ENCODE results near the gene APC2. TPM values are rescaled to one million over a fixed set of nuclear protein-coding genes. Genes with fewer than 3 reads are reported as not detected.

APC2 gene
- total and polyA plus RNA-seq, 8 donors, result 0.10 to 3.5 (median 0.58) TPM; not detected in 1

GRCh38 chr19:1478934-1479707 lies 29.2 kb downstream of the APC2 start, which contains the start of gene C19orf25:
Gene C19orf25, minus strand, starts transcription at chr19:1479215. Its CDS starts 312 bp downstream, at chr19:1478903.
- TF ChIP-seq POLR2A (IDR thresholded peaks at IDR 0.05) (no peak), POLR2AphosphoS5 (IDR thresholded peaks at IDR 0.05) (peak; percentile 81 to 97 (median 81)), CTCF (IDR thresholded peaks at IDR 0.05) (no peak)
- intact Hi-C loops (cut with DNase I; ENCODE audit: low total_unique reads), result no loop called here
- WGBS, 5 donors, result 0 to 1% (median 0%) methylated on average over 24 to 71 of the region's 71 CpGs
- peak; percentile 95 to 97 for DNase-seq
- peaks cover 0 to 23% (median 1%) of the 10 kb centered on the region in 3 donors for H3K27me3 ChIP-seq
- H3K36me3 ChIP-seq, result peaks cover 0 to 32% (median 27%) of the 10 kb centered on the region in 4 donors
- no peaks in the 10 kb centered on the region for H3K9me3 ChIP-seq
- peaks cover 20 to 33% (median 28%) of the 10 kb centered on the region in 4 donors for H3K4me1 ChIP-seq
- H3K27ac ChIP-seq, result peak within 1 kb of the TSS; percentile 79 to 89 (median 82)
- H3K4me3 ChIP-seq, result peak within 1 kb of the TSS; percentile 85 to 99 (median 94)

GRCh38 chr19:1481224-1481892 lies 31.4 kb downstream of the APC2 start:
- Histone ChIP-seq H3K36me3 (peaks cover 0 to 10% (median 5%) of the 10 kb centered on the region in 4 donors), H3K27ac (no peak overlapping the region), H3K9me3 (no peaks in the 10 kb centered on the region), H3K4me3 (no peak overlapping the region), H3K4me1 (peaks cover 18 to 29% (median 24%) of the 10 kb centered on the region in 4 donors), H3K27me3 (peaks cover 0 to 3% (median 0%) of the 10 kb centered on the region in 3 donors)
- no peak for DNase-seq
- intact Hi-C loops (cut with DNase I; ENCODE audit: low total_unique reads), result no loop called here
- TF ChIP-seq CTCF (IDR thresholded peaks at IDR 0.05) (no peak), EP300 (IDR thresholded peaks at IDR 0.05) (no peak), POLR2AphosphoS5 (IDR thresholded peaks at IDR 0.05) (no peak), POLR2A (IDR thresholded peaks at IDR 0.05) (no peak)
- 77 to 92% (median 80%) methylated on average over 17 to 26 of the region's 26 CpGs for WGBS, 5 donors

- no peak overlapping the region for H3K27ac ChIP-seq
- 88 to 94% (median 90%) methylated on average over 16 to 36 of the region's 36 CpGs for WGBS, 5 donors
- peaks cover 0 to 6% (median 2%) of the 10 kb centered on the region in 4 donors for H3K36me3 ChIP-seq
- H3K9me3 ChIP-seq, result no peaks in the 10 kb centered on the region
- intact Hi-C loops (cut with DNase I; ENCODE audit: low total_unique reads), result no loop called here
- DNase-seq, result peak in 1 of 2 donors; percentile 9
- peaks cover 18 to 26% (median 23%) of the 10 kb centered on the region in 4 donors for H3K4me1 ChIP-seq
- no peaks in the 10 kb centered on the region for H3K27me3 ChIP-seq
- H3K4me3 ChIP-seq, result no peak overlapping the region
- TF ChIP-seq POLR2AphosphoS5 (IDR thresholded peaks at IDR 0.05) (no peak), EP300 (IDR thresholded peaks at IDR 0.05) (no peak), CTCF (IDR thresholded peaks at IDR 0.05) (no peak), POLR2A (IDR thresholded peaks at IDR 0.05) (no peak)
Observed at GRCh38 chr19:1481893-1482360, 32.0 kb downstream of the APC2 start.

GRCh38 chr19:1482361-1483130 lies 32.6 kb downstream of the APC2 start:
- Histone ChIP-seq H3K27me3 (no peaks in the 10 kb centered on the region), H3K4me3 (no peak overlapping the region), H3K36me3 (no peaks in the 10 kb centered on the region), H3K9me3 (no peaks in the 10 kb centered on the region), H3K4me1 (peaks cover 18 to 20% (median 20%) of the 10 kb centered on the region in 4 donors), H3K27ac (no peak overlapping the region)
- intact Hi-C loops (cut with DNase I; ENCODE audit: low total_unique reads), result no loop called here
- WGBS, 5 donors, result 83 to 87% (median 85%) methylated on average over 27 to 37 of the region's 37 CpGs
- TF ChIP-seq POLR2AphosphoS5 (IDR thresholded peaks at IDR 0.05), result no peak
- no peak for TF ChIP-seq POLR2A (IDR thresholded peaks at IDR 0.05)
- no peak for TF ChIP-seq CTCF (IDR thresholded peaks at IDR 0.05)
- no peak for TF ChIP-seq EP300 (IDR thresholded peaks at IDR 0.05)
- peak in 1 of 2 donors; percentile 15 for DNase-seq
